Gastrocnemius medialis (tissue), 4 donors: Measurements from ENCODE around the gene ERRFI1. TPM values are rescaled to one million over a fixed set of nuclear protein-coding genes. Genes with fewer than 3 reads are reported as not detected.

Source experiments
- ATAC-seq, 2 donors: fragments of 150-250 bp; one replicate each; pipeline ENCODE4 v1.9.1; 2016
- DNase-seq, 2 donors: peaks; one replicate each; pipeline ENCODE4 v3.0.0-alpha.2; 2019
- H3K27ac ChIP-seq, 4 donors: fragments of 200-600 bp; sonication (generic); 1 replicate in 1 of 4; 2 replicates in 3 of 4; pipeline ENCODE4 v1.5.1; 2016 to 2018; ENCODE audit warnings: mild to moderate bottlenecking in 2 of 4, moderate library complexity in 1 of 4
- H3K27me3 ChIP-seq, 3 donors: fragments of 200-600 bp; sonication (generic) in 2 of 3; 1 replicate in 1 of 3; 2 replicates in 2 of 3; pipeline versions ENCODE4 v1.5.1 to v1.6.0; 2016 to 2019; ENCODE audit warnings: mild to moderate bottlenecking in 1 of 3, moderate library complexity in 1 of 3
- H3K36me3 ChIP-seq, 2 donors: fragments of 200-600 bp; sonication (generic) in 1 of 2; one replicate each; pipeline ENCODE4 v1.5.1; 2017 to 2018
- H3K4me1 ChIP-seq, 2 donors: fragments of 200-600 bp; sonication (generic) in 1 of 2; one replicate each; pipeline ENCODE4 v1.5.1; 2016 to 2017; ENCODE audit warnings: mild to moderate bottlenecking in 2 of 2
- H3K4me3 ChIP-seq, 4 donors: fragments of 200-600 bp; sonication (generic) in 3 of 4; 1 replicate in 1 of 4; 2 replicates in 3 of 4; pipeline ENCODE4 v1.5.1; 2016 to 2019; ENCODE audit warnings: mild to moderate bottlenecking in 2 of 4
- H3K9me3 ChIP-seq, 3 donors: fragments of 200-600 bp; sonication (generic) in 2 of 3; 1 replicate in 1 of 3; 2 replicates in 2 of 3; pipeline ENCODE4 v1.5.1; 2016 to 2019
- POLR2A ChIP-seq, 2 donors: fragments of 450-650 bp; IDR thresholded peaks; one replicate each; pipeline ENCODE4 v1.6.1; 2017; ENCODE audit warnings: antibody characterized with exemption in 2 of 2, mild to moderate bottlenecking in 2 of 2, moderate library complexity in 2 of 2
- in situ Hi-C, 4 donors: fragments of 200-750 bp; cut with MboI; loops; one replicate each; pipeline versions ENCODE4 v1.15.0 to v1.8.0; 2017; ENCODE audit warnings: low sequenced_read_pairs in 4 of 4
- intact Hi-C: fragments of 100-400 bp; cut with DNase I; formaldehyde crosslinking; loops from one replicate; pipeline ENCODE4 v1.15.1; 2023; ENCODE audit warnings: low total_unique reads
- total RNA-seq, 4 donors: library from RNA; depleted of rRNA; stranded (reverse); fragments of >200 nt; gene quantifications; one replicate each; pipeline versions ENCODE4 v1.1.0 to v1.2.3, GENCODE V29; 2016
- TF ChIP-seq, protein P1 (sequence below), 5 experiments: fragments of 450-650 bp in 3 of 5; fragments of 200-600 bp in 2 of 5; sonication (generic) in 2 of 5; IDR thresholded peaks in 4 of 5; conservative IDR thresholded peaks in 1 of 5; 1 replicate in 4 of 5; 2 replicates in 1 of 5; pipeline ENCODE4 v1.5.1; 2016 to 2019; ENCODE audit warnings: antibody characterized with exemption in 5 of 5, mild to moderate bottlenecking in 3 of 5, moderate library complexity in 3 of 5

The ERRFI1 gene
- total RNA-seq, 4 donors from 2014 or later: 184 to 644 (median 448) TPM

DNA sequence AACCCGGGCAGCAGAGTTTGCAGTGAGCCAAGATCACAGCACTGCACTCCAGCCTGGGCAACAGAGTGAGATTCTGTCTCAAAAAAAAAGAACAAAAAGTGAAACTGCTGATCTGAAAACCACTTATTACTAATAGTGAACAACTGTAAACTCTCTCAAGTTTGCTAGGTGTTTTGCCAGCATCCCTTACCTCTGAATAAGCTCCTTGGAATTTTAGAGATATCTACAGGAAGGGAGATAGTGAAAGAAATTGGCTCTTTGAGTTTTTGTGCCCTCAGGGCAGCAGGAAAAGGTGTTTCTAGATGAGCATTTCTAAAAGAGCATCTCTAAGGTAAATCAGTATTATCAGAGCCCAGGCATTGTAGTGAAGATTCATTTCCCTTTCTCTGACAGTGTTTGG is 37.5 kb downstream of the ERRFI1 start:
- in situ Hi-C loops (loop anchor here in 2 of 4 donors (10.0 kb wide), 1 partner anchor 356 kb away; no protein-coding TSS in a partner anchor), intact Hi-C loops (no loop called here)
- Histone ChIP-seq H3K4me3 (no peak overlapping the region), H3K36me3 (peaks cover 0 to 21% of the 10 kb centered on the region in 2 donors), H3K27ac (no peak overlapping the region), H3K4me1 (peaks cover 5 to 6% of the 10 kb centered on the region in 2 donors), H3K27me3 (no peaks in the 10 kb centered on the region), H3K9me3 (no peaks in the 10 kb centered on the region)
- no peak for TF ChIP-seq POLR2A (IDR thresholded peaks at IDR 0.05)
- TF ChIP-seq, protein P1, sequence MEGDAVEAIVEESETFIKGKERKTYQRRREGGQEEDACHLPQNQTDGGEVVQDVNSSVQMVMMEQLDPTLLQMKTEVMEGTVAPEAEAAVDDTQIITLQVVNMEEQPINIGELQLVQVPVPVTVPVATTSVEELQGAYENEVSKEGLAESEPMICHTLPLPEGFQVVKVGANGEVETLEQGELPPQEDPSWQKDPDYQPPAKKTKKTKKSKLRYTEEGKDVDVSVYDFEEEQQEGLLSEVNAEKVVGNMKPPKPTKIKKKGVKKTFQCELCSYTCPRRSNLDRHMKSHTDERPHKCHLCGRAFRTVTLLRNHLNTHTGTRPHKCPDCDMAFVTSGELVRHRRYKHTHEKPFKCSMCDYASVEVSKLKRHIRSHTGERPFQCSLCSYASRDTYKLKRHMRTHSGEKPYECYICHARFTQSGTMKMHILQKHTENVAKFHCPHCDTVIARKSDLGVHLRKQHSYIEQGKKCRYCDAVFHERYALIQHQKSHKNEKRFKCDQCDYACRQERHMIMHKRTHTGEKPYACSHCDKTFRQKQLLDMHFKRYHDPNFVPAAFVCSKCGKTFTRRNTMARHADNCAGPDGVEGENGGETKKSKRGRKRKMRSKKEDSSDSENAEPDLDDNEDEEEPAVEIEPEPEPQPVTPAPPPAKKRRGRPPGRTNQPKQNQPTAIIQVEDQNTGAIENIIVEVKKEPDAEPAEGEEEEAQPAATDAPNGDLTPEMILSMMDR (IDR thresholded peaks at IDR 0.05 in 4 of 5, conservative IDR thresholded peaks at IDR 0.05 in 1 of 5): no peak
- ATAC-seq (no peak), DNase-seq (no peak)

DNA sequence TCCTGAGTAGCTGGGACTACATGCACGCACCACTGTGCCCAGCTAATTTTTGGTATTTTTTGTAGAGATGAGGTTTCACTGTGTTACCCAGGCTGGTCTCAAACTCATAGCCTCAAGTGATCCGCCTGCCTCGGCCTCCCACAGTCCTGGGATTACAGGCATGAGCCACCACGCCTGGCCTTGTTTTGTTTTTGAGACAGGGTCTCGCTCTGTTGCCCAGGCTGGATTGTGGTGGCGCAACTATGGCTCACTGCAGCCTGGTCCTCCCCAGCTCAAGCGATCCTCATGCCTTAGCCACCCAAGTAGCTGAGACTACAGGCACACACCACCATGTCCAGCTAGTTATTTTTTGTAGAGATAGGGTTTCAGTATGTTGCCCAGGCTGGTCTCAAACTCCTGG is 38.6 kb downstream of the ERRFI1 start:
- Histone ChIP-seq H3K9me3 (no peaks in the 10 kb centered on the region), H3K27ac (no peak overlapping the region), H3K27me3 (no peaks in the 10 kb centered on the region), H3K36me3 (peaks cover 0 to 21% of the 10 kb centered on the region in 2 donors), H3K4me3 (no peak overlapping the region), H3K4me1 (peaks cover 15 to 16% of the 10 kb centered on the region in 2 donors)
- in situ Hi-C loops (loop anchor here in 2 of 4 donors (10.0 kb wide), 1 partner anchor 357 kb away; no protein-coding TSS in a partner anchor), intact Hi-C loops (no loop called here)
- TF ChIP-seq, protein P1 (IDR thresholded peaks at IDR 0.05 in 4 of 5, conservative IDR thresholded peaks at IDR 0.05 in 1 of 5): no peak
- TF ChIP-seq POLR2A (IDR thresholded peaks at IDR 0.05): no peak
- no peak for ATAC-seq
- no peak for DNase-seq

DNA sequence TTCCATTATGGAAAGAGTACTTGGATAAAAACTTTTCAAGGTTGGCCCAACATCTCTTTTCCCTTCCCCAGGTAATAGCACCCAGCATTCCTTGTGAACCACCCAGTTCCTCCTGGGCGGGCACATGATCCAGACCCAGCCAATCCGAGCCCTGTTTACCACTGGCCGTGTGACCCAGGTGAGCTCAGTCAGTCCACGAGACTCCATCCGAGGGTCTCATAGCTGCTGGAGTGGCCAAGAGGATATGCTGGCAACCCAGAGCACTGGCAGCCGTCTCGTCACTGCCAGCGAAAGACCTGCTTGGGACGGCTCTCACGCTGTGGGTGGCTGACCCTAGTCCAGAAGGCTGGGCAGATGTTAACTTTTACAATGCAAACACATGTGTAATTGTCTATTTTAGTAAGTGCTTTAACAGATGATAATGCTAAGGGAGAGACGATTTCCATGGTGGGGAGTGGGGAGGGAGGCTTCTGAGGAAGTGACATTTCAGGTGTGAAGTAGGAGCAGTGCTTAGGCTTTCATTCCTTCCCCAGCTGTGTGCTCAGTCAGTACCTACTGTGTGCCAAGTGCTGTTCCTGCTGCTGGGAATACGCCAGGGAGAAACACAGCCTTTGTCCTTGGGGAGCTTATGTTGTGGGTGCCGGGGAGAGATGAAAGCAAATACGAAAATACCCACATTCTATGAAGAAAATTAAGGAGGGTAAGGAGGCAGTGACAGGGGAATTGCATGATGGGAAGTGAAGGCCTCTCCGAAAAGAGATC is 40.1 kb downstream of the ERRFI1 start:
- Histone ChIP-seq H3K4me3 (no peak overlapping the region), H3K4me1 (peaks cover 21% of the 10 kb centered on the region in 2 donors), H3K27ac (peak overlapping the region; percentile 52 to 73 (median 68)), H3K9me3 (no peaks in the 10 kb centered on the region), H3K36me3 (peaks cover 0 to 27% of the 10 kb centered on the region in 2 donors), H3K27me3 (no peaks in the 10 kb centered on the region)
- DNase-seq: no peak
- intact Hi-C loops (no loop called here), in situ Hi-C loops (loop anchor here in 2 of 4 donors (10.0 kb wide), 1 partner anchor 359 kb away; no protein-coding TSS in a partner anchor)
- peak in 1 of 2 donors; percentile 8 for ATAC-seq
- TF ChIP-seq, protein P1 (IDR thresholded peaks at IDR 0.05 in 4 of 5, conservative IDR thresholded peaks at IDR 0.05 in 1 of 5): no peak
- TF ChIP-seq POLR2A (IDR thresholded peaks at IDR 0.05): no peak

DNA sequence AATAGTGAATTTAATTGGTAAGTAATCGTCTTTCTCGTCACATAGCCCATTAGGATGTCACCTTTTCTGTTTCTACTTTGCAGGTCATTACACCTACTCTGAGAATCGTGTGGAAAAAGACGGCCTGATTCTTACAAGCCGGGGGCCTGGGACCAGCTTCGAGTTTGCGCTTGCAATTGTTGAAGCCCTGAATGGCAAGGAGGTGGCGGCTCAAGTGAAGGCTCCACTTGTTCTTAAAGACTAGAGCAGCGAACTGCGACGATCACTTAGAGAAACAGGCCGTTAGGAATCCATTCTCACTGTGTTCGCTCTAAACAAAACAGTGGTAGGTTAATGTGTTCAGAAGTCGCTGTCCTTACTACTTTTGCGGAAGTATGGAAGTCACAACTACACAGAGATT is 41.3 kb downstream of the ERRFI1 start:
- Histone ChIP-seq H3K4me1 (peaks cover 21% of the 10 kb centered on the region in 2 donors), H3K4me3 (no peak overlapping the region), H3K27me3 (no peaks in the 10 kb centered on the region), H3K9me3 (no peaks in the 10 kb centered on the region), H3K27ac (peak overlapping the region in 1 of 4 donors; percentile 73), H3K36me3 (peaks cover 0 to 38% of the 10 kb centered on the region in 2 donors)
- TF ChIP-seq POLR2A (IDR thresholded peaks at IDR 0.05): no peak
- TF ChIP-seq, protein P1 (IDR thresholded peaks at IDR 0.05 in 4 of 5, conservative IDR thresholded peaks at IDR 0.05 in 1 of 5): no peak
- DNase-seq: no peak
- in situ Hi-C loops (loop anchor here in 3 of 4 donors (5.0 to 10.0 kb wide), 3 partner anchors 37 to 360 kb away; no protein-coding TSS in a partner anchor), intact Hi-C loops (no loop called here)
- no peak for ATAC-seq
